ENCODE results near the gene FOLR3. TPM values are rescaled to one million over a fixed set of nuclear protein-coding genes. Genes with fewer than 3 reads are reported as not detected.
A peak's percentile ranks its signal among the peaks of the same experiment; 100 is the strongest.
"Not testable (repeated sequence)": the region's sequence is repeated elsewhere in the genome, so short reads cannot be mapped to it uniquely, and the experiment has no call there.

Gene FOLR3
- 1 to 10 TPM; 1.8 to 2.7 (median 2.0) TPM for polyA plus RNA-seq (ENCODE audit: insufficient read length in 4 of 4)

DNA sequence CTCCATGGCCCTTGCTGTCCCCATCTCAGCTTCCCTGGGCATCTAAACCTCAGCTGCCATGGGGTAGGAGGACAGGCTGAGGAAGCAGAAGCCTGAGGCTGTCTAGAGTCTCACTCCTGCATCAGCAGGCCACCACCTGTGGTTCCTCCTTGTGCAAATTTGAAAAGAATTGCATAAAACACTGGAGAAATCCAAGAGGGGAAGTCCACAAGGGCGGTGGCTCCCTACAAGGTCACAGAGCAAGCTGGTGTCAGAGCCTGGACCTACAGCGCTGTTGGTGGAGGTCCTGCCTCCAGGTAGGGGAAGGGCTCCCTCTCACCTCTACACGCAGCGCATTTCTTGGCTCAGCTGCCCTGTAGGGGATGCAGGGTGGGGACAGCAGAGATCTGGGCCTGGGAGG lies at the start of gene FOLR3:
Gene FOLR3, plus strand, starts transcription at position 253 of the 400 bp plus-strand sequence. CDS start 228 bp downstream, outside the sequence.
- not testable (repeated sequence) for DNase-seq (ENCODE audit: low read depth in 4 of 4, low spot score in 3 of 4)

DNA sequence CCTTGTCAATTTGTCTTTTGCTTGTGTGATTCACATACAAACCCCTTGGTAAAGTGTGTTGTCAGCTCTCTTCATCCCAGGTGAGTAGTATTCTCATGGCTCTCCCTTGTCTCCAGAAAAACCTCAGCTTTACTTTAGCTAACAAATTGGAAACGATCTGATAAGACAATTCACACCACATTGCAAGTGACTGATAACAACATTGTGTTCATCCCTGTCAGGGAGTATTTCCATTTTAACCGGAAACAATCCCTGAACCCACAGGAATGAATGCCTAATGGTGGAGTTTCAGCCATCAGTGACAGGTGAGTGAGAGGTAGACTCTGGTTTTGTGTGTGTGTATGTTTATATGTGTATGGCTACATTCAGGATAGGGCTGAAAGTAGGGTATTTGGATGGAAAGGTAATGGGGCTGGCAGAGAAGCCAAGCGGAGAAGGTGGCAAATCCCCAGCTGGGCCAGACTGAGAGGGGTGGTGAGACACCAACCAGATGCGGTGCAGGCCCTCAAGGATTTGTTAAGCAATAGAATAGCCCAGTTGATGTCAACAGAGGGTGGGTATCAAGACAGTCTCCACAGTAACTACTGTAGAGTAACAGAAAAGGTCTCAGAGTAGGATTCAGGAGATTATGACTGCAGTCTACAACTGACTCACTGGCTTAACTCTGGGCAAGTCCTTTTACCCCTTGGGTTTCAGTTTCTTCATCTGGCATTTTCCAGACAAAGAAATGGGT lies 47.3 kb upstream of the FOLR3 start:
- DNase-seq (ENCODE audit: low read depth in 4 of 4, low spot score in 3 of 4), result no peak

DNA sequence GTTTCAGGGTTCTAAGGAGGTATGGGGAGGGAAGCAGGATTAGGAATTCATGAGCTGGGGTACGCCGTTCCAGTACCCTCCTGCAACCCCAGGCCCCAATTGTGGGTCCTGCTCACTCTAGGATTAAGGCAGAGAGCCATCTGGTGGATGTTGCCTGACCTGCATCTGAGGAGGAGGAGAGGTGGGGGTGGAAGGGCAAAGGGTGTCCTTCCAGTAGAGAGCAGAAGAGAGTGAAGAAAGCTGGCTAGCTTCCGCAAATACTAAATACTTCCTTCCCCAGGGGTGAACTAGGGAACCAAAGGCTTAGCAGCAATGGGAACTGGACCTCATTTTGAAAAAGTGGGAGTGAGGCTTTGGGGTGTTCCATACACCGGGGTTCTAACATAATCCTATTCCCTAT lies 44.2 kb upstream of the FOLR3 start:
- DNase-seq (ENCODE audit: low read depth in 4 of 4, low spot score in 3 of 4), result peak in 2 of 4 donors; percentile 54 to 55

DNA sequence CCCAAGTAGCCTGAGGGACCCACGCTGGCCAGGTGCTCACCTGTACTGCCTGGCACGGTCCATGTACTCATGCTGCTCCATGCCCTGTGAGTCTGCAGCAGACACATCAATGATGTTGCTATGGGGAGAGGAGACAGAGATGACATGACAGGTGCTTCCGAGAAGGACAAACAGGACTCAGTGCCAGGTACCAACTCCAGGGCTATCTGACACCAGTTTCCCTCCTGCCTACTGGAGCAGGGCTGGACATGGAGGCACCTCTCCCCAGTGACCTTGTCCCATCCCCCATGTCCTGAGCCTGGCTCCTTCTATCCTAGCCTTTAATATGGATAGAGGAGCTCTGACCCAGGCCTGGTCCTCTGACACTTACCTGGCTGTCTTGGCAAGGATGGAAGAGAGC lies 36.8 kb upstream of the FOLR3 start:
- DNase-seq (ENCODE audit: low read depth in 4 of 4, low spot score in 3 of 4), result no peak

DNA sequence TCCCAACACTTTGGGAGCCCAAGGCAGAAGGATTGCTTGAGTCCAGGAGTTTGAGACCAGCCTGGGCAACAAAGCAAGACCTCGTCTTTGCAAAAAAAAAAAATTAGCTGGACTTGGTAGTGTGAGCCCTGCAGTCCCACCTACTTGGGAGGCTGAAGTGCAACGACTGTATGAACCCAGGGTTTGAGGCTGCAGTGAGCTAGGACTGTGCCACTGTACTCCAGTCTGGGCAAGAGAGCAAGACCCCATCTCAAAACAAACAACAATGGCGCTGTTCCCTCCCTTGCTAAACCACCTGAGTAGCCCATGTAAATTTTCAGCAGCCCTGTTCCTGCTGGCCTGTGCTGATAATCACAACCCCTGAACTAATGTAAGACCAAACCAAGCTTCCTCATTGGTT lies 35.5 kb upstream of the FOLR3 start:
- no peak for DNase-seq (ENCODE audit: low read depth in 4 of 4, low spot score in 3 of 4)

DNA sequence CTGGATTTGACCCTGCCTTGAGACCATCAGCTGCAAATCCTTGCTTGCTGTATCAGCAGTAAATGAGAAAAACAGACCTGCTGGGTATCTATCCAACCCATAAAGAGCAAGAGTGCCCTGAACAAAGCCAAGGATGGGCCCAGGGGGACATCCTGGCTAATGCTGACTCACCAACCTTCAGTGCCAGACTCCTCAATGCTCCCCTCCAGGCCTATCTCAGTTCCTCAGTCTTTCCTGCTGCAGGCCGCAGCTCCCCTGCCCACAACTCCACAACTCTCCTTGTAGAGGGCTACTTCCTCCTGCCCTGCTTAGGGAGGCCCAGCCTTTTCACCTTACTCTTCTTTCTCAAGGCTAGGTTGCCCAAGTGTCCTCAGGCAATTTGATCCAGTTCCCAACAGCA lies 35.1 kb upstream of the FOLR3 start:
- no peak for DNase-seq (ENCODE audit: low read depth in 4 of 4, low spot score in 3 of 4)

DNA sequence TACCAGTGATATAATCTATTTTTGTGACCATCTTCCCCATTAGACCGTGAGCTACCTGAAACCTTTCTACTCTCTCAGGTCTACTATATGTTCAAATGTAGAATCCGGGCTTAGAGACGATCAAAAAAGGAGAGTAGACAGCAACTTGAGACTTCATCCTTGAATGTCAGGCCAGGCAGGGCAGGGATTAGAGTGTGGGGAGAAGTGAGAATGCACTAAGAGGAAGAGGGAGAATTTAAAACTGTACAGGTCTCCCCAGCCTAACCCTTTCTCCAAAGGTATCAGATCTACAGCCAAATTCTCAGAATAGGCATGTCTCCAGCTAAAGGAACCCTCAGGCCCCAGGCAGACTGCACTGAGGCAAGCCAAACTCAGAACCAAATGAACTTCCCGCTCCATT lies 33.4 kb upstream of the FOLR3 start:
- no peak for DNase-seq (ENCODE audit: low read depth in 4 of 4, low spot score in 3 of 4)

DNA sequence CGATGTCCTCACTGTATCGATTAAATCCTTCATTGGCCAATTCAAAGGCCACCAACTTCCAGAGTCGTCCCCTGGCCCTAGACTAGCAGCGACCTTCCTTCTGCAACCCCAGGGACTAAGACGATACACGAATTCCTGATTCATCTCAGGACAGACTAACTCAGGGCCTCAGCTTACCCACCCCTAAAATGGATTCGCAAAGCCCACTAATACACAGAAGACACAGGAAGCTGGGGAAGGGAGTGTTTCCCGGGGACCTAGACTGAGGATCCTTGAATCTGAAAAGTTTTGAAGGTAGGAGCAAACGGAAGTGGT lies 32.9 kb upstream of the FOLR3 start:
- DNase-seq (ENCODE audit: low read depth in 4 of 4, low spot score in 3 of 4), result no peak

DNA sequence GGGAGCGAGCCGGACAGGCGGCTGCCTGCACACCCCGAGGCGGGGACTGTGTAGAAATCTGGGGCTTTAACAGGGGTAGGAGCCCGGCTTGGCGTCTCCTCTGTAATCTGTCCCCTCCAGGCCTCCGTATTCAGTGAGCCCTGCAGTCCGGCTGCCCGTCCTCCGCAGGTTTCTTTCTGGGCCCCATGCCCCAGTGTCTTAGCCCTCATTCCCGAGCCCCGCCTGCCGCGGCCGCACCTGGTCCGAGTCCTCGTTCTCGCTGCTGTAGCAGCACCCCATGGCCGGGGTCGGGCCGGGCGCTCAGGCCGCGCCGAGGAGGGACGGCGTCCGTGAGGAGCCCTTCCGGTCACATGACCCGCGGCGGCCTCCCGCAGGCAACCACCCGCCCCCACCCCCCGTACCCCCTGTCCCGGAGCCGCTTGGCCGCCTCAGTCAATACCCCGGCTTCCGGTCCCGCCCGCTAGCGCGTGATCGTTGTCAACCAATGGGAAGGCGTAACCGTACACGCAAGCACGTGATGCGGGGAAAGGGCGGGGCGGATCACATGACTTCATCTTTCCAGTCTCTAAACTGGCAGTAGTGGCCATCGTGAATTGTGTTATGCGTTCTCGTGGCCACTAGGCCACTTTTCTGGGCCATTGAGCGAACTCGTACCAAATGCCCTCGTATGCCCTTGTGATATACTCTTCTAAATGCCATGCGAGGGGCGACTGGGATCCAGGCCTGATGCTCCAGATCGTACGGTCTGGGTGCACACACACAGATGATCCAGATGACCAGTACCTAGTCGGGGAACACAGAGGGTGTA lies 32.4 kb upstream of the FOLR3 start, which contains the start of gene LAMTOR1:
Gene LAMTOR1, minus strand, starts transcription at position 352 of the 808 bp plus-strand sequence. Its CDS starts 73 bp downstream, at position 279.
- peak; percentile 95 to 99 (median 98) for DNase-seq (ENCODE audit: low read depth in 4 of 4, low spot score in 3 of 4)

DNA sequence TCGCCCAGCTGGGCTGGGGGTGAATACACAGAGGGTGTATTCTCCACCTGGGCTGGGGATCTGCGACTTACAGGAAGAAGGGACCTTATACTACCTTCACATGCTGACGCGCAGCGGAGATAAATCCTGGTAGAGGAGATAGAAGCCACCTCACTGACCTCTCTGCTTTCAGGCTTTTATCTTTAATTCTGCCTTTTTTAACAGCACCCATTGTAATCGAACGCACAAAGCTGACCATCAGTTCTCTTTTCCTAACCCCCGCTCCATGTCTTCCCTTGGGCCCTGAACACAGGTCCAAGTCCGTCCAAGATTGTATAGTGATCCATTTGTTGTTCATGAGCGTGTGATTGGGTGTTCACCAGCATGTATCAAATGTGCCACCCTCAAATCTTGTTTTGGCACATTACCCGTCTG lies 31.8 kb upstream of the FOLR3 start:
- no peak for DNase-seq (ENCODE audit: low read depth in 4 of 4, low spot score in 3 of 4)

DNA sequence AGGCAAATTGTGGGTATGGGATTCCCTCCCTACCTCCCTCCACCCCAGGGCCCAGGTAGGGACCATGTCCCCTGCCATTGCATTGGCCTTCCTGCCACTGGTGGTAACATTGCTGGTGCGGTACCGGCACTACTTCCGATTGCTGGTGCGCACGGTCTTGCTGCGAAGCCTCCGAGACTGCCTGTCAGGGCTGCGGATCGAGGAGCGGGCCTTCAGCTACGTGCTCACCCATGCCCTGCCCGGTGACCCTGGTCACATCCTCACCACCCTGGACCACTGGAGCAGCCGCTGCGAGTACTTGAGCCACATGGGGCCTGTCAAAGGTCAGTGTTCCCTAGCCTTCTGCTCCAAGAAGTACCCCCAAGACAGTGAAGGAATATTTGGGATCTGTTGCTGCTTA lies 29.6 kb upstream of the FOLR3 start, which contains the start of gene TOMT:
Gene TOMT, plus strand, starts transcription at position 37 of the 400 bp plus-strand sequence. Its CDS starts 28 bp downstream, at position 65.
- no peak for DNase-seq (ENCODE audit: low read depth in 4 of 4, low spot score in 3 of 4)

DNA sequence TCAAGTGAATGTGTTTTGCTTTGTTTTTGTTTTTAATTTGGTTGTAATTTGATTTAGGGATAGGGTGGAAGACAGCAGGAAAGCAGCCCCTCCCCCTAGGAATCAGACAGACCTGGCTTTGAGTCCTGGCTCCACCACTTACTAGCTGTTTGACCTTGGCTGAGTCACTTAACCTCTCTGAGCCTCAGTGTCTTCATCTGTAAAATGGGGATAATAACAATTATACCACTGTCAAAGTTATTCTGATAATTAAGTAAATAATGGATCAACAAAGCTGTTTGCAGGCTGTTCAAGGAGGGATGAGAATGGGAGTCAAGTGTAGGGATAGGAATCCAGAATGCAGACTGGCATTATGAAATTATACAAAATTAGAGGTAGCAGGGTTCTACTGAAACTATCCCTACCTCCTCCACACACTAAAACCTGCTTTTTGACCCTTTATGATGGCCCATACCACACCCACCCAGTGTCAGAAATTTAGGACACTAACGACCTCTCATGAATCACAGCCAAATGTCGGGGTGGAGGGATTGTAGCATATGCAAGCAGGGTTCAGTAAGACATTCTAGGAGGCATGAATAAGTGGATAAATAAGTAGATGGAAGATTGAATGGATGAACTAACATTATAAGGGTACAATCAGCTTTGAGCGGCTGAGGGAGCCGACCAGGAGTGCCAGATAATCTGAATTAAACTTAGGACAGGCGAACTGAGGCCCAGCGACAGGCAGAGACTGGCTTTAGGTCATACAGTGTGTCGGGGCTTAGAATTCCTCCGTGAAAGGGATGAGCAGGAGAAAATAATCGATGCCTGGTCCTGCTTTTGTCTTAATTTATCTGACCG lies 24.0 kb upstream of the FOLR3 start:
- DNase-seq (ENCODE audit: low read depth in 4 of 4, low spot score in 3 of 4), result no peak

DNA sequence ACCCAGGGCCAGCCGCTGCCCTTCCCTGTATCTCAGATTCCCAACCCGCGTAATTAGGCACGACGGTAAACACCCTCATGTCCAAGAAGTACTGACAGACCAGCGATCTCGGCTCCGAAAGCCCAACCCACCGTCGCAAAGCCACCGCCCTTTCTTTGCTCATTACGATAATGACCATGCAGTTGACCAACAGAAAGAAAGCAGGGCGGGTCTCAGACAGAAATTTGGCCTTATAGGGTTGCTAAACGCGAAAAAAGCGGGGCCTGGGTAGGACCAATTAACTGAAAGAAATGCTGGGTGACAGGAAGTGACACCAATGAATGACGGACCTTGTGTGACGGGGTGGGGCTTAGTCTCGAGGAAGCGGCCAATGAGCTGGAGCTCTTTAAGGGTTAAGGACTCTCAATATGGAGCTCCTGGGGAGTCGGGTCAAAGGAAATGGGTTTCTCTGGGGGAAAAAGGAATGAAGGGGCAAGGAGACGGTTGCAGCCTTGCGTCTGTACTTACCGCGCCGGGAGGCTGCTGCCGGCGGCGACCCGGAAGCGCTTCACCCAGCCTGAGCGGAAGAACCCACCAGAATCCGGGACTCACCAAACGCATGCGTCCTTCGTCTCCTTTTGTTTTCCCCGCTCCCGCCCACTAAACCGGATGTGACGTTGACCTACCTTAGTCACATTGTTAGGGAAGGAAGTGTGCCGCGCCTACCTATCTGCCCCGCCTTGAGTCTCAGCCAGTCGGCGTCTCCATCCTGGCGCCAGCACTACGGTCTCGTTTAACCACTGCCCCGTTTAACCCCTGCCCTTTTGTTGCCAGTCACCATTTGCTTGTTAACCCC lies 23.2 kb upstream of the FOLR3 start, which contains the start of gene ANAPC15:
Gene ANAPC15, minus strand, starts transcription at position 553 of the 835 bp plus-strand sequence. CDS start 1,419 bp downstream, outside the sequence.
- DNase-seq (ENCODE audit: low read depth in 4 of 4, low spot score in 3 of 4), result peak; percentile 99 to 100 (median 100)

DNA sequence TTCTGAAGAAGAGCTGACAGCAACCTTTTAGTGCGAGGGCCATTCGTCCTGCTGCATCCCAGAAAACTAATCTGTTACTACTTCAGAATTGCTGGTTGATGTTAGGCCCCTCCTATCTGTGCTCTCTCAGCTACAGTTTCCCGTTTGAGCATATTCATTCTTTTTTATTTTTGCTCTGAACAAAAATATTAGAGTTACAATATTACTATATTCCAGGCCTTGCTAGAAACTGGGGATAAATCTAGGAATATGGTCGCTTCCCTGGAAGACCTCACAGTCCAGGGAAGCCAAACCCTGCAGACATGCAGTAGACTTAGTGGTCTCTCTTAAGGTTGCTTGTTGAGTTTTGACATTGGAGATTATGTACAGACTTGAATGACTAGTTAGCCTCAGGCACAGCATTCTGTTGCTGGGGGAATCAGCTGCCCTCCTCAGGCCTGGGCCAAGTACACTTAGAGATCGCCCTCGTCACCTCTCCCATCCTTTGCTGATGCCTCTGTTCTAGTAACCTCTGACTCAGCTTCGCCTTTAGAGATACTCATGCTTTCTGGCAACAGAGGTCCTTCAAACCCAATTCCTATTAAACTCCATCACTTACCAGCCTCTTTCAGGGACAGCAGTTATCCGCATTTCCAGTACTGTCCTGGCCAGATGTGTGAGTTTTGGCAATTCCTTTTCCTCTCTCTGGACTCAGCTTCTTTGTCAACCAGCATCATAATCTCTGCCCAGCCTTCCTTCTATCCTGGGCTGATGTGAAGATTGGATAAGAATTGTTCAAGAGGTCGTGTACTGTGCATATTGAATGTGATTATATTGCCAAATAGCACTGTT lies 22.3 kb upstream of the FOLR3 start:
- no peak for DNase-seq (ENCODE audit: low read depth in 4 of 4, low spot score in 3 of 4)

DNA sequence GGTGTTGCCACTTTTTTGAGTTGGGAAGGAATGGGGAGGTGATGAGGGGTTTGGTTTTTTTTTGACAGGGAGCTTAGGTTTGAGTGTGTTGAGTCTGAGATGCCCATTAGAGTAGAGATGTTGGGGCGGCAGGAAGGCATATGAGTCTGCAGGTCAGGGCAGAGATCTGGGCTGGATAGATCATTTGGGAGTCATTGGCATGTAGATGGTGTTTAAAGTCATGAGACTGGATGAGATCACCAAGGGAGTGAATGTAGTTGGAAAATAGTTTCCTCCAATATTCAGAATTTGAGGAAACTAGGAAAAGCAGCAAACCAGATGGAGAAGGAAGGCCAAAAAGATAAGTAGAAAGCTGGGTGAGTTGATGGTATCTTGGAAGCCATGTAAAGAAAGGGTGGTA lies 21.0 kb upstream of the FOLR3 start:
- no peak for DNase-seq (ENCODE audit: low read depth in 4 of 4, low spot score in 3 of 4)

DNA sequence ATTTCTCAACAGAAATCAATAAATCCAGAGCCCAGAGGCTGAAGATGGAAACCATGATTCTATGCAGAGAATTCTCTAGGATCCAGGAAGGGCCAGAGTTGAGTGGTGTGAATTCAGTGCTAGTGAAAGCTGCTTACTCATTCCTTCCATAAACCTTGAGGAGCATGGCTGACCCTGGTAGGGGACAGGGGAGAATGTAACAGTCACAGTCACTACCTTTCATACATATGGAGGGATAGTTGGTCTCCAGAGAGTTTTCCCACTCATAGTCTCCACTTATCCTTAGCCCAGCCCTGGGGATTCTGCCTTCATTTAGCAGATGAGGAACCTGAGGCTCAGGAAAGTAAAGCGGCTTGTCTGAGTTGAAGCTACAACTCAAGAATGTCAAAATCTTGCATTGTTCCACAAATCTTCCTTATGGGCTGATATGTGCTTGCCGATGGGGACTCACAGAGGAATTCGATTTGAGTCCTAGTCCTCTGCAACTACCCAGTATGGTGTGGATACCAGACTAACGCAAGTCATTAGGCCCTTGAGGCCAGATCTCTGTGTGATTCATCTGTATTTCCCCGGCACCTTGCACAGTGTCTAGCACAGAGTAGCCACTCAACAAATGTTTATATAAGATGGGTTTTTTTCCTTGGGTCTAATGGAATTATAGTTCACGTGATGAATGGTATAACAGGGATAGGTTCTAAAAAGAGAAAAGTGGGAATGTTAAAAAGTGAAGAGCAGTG lies 19.3 kb upstream of the FOLR3 start:
- no peak for DNase-seq (ENCODE audit: low read depth in 4 of 4, low spot score in 3 of 4)

DNA sequence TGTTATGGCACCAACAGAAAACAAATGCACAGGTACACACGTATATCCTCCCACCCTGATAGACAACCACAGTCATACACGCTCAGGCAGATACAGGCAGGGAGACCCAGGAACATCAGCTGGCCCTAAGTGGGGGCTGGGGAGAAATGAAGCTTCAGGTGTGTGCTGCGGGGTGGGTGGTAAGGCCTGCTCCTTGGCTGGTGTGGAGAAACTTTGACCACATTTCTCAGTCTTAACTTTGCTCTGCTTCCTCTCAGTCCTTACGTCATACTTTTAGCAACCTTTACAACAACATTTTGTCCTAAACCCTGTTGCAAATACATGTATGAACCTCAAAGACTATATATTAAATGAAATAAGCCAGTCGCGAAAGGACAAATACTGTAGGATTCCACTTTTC lies 16.3 kb upstream of the FOLR3 start:
- DNase-seq (ENCODE audit: low read depth in 4 of 4, low spot score in 3 of 4), result no peak

DNA sequence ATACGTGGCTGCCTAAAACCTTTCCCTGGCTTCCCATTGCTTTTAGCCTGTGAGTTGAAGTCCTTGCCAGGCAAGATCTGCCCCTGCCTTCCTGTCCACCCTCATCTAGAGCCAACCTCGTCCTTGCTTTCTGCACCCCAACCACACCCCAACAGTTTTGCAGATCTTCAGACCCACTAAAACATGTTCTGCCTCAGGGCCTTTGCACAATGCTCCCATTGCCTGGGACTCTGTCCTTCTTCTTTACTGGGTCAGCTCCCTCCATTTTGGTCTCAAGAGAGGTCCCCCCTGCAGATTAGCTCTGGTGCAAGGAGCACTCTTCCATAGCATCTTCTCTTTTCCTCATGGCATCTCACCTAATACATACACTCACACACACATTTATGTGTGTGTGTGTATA lies 14.6 kb upstream of the FOLR3 start:
- no peak for DNase-seq (ENCODE audit: low read depth in 4 of 4, low spot score in 3 of 4)
